Smooth muscle cell (in vitro differentiated cells): Measurements from ENCODE around the gene PRMT1. TPM values are rescaled to one million over a fixed set of nuclear protein-coding genes. Genes with fewer than 3 reads are reported as not detected.

ENCODE experiments used
- DNase-seq: peaks from one replicate; lab custom pipeline; 2025; ENCODE audit not compliant: unreplicated experiment; lab: John Stamatoyannopoulos, UW
- H2AFZ ChIP-seq: fragments of 200-600 bp; sonication (generic); 2 replicates; pipeline ENCODE4 v1.6.0; 2016; ENCODE audit warnings: antibody characterized with exemption, low read depth, mild to moderate bottlenecking
- H3F3A ChIP-seq: fragments of 200-600 bp; sonication (generic); 2 replicates; pipeline ENCODE4 v1.6.0; 2017; ENCODE audit warnings: antibody characterized with exemption, low read depth
- H3K27ac ChIP-seq: fragments of 200-600 bp; sonication (generic); 2 replicates; pipeline ENCODE4 v1.5.1; 2016; ENCODE audit warnings: low read depth, mild to moderate bottlenecking
- H3K27me3 ChIP-seq: fragments of 200-600 bp; sonication (generic); 2 replicates; pipeline ENCODE4 v1.6.1; 2016; ENCODE audit warnings: low read depth, mild to moderate bottlenecking
- H3K36me3 ChIP-seq: fragments of 200-600 bp; sonication (generic); 2 replicates; pipeline ENCODE4 v1.5.1; 2016; ENCODE audit warnings: low read depth
- H3K4me1 ChIP-seq: fragments of 200-600 bp; sonication (generic); 2 replicates; pipeline ENCODE4 v1.5.1; 2016; ENCODE audit warnings: low read depth
- H3K4me2 ChIP-seq: fragments of 200-600 bp; sonication (generic); 2 replicates; pipeline ENCODE4 v1.6.0; 2016; ENCODE audit warnings: mild to moderate bottlenecking
- H3K4me3 ChIP-seq: fragments of 200-600 bp; sonication (generic); 2 replicates; pipeline ENCODE4 v1.5.1; 2016; ENCODE audit warnings: mild to moderate bottlenecking
- H3K79me2 ChIP-seq: fragments of 200-600 bp; sonication (generic); 2 replicates; pipeline ENCODE4 v1.6.0; 2016; ENCODE audit warnings: low read depth, mild to moderate bottlenecking
- H3K9ac ChIP-seq: fragments of 200-600 bp; sonication (generic); 2 replicates; pipeline ENCODE4 v1.6.0; 2016; ENCODE audit warnings: low read depth
- H3K9me3 ChIP-seq: fragments of 200-600 bp; sonication (generic); replicated peaks from 2 replicates; pipeline ENCODE4 v1.5.1; 2016; ENCODE audit warnings: low read depth
- H4K20me1 ChIP-seq: fragments of 200-600 bp; sonication (generic); 2 replicates; pipeline ENCODE4 v1.6.0; 2016; ENCODE audit warnings: low read depth
- WGBS: methylation state at CpG from one replicate; pipeline ENCODE4 v1.1.7; 2016; ENCODE audit warnings: low lambda C conversion rate; 5-methylcytosine and 5-hydroxymethylcytosine counted together
- polyA plus RNA-seq: library from polyadenylated mRNA; unstranded; fragments of >200 nt; fragmentation: Nextera tagmentation; extraction: Ambion mirVana; gene quantifications from 2 replicates; pipeline ENCODE4 v1.2.1, GENCODE V29; 2016
- total RNA-seq: library from RNA; depleted of rRNA; stranded (reverse); fragments of >200 nt; gene quantifications from 2 replicates; pipeline ENCODE4 v1.2.3, GENCODE V29; 2014
- TF ChIP-seq, protein P1 (sequence below): fragments of 200-600 bp; sonication (generic); IDR thresholded peaks from 2 replicates; pipeline ENCODE4 v1.5.1; 2017; ENCODE audit warnings: borderline replicate concordance, mild to moderate bottlenecking, antibody characterized with exemption; ENCODE audit not compliant: insufficient read depth, poor library complexity, severe bottlenecking

Gene PRMT1
- total and polyA plus RNA-seq, 2 experiments from 2014 or later, result 147 to 175 TPM

DNA sequence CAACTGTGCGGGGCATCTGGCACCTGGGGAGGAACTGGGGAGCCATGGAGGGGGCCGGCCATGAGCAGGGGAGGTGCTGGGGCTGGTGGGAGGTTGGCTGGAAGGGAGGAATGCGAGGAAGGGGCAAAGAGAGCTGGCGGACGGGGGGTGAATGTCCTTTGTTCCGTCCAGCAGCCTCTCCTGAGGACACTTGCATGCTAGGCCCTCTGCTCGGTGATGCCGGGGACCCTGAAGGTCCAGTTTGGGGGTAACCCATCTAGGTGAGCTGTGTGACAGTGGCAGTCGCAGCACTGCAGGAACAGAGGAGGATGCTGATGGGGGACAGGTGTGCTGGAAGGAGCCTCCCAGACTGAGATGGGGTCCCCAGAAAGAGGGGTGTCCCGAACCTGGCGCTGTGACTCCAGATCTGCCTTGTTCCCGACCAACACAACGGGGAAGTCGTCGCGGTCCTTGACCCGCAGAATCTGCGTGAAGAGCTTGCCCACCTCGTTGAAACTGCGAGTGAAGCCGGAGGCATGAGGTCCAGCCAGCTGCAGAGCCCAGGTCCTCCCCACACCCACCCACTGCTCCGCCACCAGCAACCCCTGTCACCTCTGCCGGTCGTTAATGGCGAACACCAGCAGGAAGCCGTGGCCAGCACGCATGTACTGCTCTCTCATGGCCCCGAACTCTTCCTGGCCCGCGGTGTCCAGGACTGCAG lies 40.7 kb upstream of the PRMT1 start:
- 90% methylated on average over 30 of the region's 30 CpGs for WGBS

DNA sequence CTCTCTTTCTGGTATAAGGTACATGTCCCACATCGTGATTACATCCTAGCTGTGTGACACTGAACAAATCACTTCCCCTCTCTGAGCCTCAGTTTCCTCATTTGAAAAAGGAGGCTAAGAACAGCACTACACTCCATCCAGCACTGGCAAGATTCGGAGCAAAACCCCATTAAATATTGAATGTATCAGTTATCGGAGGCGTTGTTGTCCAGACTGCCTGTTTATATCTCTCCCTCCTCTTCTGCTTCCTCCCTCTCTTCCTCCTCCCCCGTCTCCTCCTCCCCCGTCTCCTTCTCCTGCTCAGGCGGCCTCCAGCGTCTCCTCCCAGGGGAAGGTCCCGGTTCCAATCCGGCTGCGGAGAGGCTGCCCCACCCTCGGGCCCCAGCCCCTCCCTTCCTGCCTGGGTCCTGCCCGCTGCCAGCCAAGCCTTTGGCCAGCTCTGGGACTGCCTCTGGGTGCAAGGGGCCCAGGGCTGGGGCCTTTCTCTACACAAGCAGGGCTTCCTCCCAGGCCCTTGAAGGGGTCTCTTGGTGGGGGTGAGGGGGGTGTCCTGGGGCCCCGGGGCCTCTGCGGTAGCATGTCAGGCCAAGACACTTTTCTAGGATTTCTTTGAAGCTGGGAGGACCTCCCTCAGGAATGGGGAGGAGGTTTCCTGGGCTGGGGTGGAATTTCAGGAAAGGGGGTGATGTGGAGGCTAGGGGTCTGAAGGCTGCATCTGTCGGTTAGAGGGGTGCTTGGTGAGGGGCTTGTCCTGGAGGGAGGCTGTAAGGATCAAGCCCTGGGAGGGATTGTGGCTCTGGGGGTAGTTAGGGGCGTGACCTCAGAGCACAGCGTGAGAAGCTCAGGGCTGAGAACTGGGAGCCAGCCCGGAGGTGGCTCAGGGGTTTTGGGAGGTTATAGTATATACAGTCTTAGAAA lies 39.0 kb upstream of the PRMT1 start:
- peak overlapping the region; percentile 80 for H3K27ac ChIP-seq
- H4K20me1 ChIP-seq, result no peaks in the 10 kb centered on the region
- peak; percentile 28 for DNase-seq
- peak overlapping the region; percentile 97 for H3K4me2 ChIP-seq
- peaks cover 35% of the 10 kb centered on the region for H3K4me1 ChIP-seq
- peaks cover 19% of the 10 kb centered on the region for H3K79me2 ChIP-seq
- WGBS, result 16% methylated on average over 17 of the region's 19 CpGs
- H3K4me3 ChIP-seq, result peak overlapping the region; percentile 78
- no peaks in the 10 kb centered on the region for H3K36me3 ChIP-seq
- no peaks in the 10 kb centered on the region for H3K9me3 ChIP-seq
- TF ChIP-seq, protein P1, sequence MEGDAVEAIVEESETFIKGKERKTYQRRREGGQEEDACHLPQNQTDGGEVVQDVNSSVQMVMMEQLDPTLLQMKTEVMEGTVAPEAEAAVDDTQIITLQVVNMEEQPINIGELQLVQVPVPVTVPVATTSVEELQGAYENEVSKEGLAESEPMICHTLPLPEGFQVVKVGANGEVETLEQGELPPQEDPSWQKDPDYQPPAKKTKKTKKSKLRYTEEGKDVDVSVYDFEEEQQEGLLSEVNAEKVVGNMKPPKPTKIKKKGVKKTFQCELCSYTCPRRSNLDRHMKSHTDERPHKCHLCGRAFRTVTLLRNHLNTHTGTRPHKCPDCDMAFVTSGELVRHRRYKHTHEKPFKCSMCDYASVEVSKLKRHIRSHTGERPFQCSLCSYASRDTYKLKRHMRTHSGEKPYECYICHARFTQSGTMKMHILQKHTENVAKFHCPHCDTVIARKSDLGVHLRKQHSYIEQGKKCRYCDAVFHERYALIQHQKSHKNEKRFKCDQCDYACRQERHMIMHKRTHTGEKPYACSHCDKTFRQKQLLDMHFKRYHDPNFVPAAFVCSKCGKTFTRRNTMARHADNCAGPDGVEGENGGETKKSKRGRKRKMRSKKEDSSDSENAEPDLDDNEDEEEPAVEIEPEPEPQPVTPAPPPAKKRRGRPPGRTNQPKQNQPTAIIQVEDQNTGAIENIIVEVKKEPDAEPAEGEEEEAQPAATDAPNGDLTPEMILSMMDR, result no peak
- H3K27me3 ChIP-seq, result no peaks in the 10 kb centered on the region
- peaks cover 7% of the 10 kb centered on the region for H3F3A ChIP-seq
- H2AFZ ChIP-seq, result no peak overlapping the region
- peak overlapping the region; percentile 66 for H3K9ac ChIP-seq

More for the DNA sequence above, 40.7 kb upstream of the PRMT1 start:
- Histone ChIP-seq H3K9ac (no peak overlapping the region), H3K4me3 (no peak overlapping the region), H3K4me1 (peaks cover 27% of the 10 kb centered on the region), H3K79me2 (peaks cover 7% of the 10 kb centered on the region), H3K36me3 (no peaks in the 10 kb centered on the region), H3K27me3 (no peaks in the 10 kb centered on the region), H3F3A (peaks cover 6% of the 10 kb centered on the region), H3K27ac (no peak overlapping the region), H2AFZ (no peak overlapping the region), H3K4me2 (no peak overlapping the region), H3K9me3 (no peaks in the 10 kb centered on the region), H4K20me1 (no peaks in the 10 kb centered on the region)
- TF ChIP-seq, protein P1, result no peak
- DNase-seq, result no peak

DNA sequence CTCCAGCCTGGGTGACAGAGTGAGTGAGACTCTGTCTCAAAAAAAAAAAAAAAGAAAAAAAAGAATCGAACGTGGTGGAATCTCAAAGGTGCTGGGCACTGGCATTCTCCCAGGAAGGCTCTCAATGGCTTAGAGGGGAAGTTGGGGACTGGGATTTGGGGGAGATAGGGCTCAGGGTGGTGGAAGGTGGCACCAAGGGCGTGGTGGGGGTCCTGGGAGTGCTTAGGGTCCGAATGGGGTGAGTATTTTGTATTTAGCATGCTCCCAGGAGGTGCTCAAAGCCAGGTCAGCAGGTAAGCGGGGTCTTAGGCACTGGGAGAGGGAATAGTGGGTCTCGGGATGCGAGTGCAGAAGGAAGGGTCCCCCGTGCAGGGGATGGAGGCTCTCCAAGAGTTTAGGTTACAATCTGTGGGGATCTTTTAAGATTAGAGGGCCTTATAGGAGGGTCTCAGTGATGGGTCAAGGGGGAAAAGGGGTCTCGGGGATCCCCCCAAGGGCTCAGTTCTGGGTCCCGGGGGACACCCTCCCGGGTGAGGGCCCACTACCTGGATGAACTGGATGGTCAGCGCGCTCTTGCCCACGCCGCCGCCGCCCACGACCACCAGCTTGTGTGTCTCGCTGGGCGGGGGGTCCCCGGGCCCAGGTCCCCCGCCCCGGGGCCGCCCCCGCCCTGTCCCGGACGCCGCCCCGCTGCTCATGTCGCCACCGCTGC lies 37.5 kb upstream of the PRMT1 start:
- H3F3A ChIP-seq, result peaks cover 7% of the 10 kb centered on the region
- no peaks in the 10 kb centered on the region for H3K36me3 ChIP-seq
- peaks cover 41% of the 10 kb centered on the region for H3K4me1 ChIP-seq
- H3K4me3 ChIP-seq, result peak overlapping the region; percentile 78
- no peaks in the 10 kb centered on the region for H3K27me3 ChIP-seq
- peak overlapping the region; percentile 80 for H3K27ac ChIP-seq
- 15% methylated on average over 17 of the region's 31 CpGs for WGBS
- H3K79me2 ChIP-seq, result peaks cover 33% of the 10 kb centered on the region
- H2AFZ ChIP-seq, result no peak overlapping the region
- H3K9me3 ChIP-seq, result no peaks in the 10 kb centered on the region
- TF ChIP-seq, protein P1, result no peak
- peak overlapping the region; percentile 97 for H3K4me2 ChIP-seq
- DNase-seq, result no peak
- H3K9ac ChIP-seq, result peak overlapping the region; percentile 84
- H4K20me1 ChIP-seq, result peaks cover 6% of the 10 kb centered on the region
